Lower lobe of right lung (tissue), 2 donors: Measurements from ENCODE around the gene CPT1B. TPM values are rescaled to one million over a fixed set of nuclear protein-coding genes. Genes with fewer than 3 reads are reported as not detected.

Experiments
- ATAC-seq, 2 donors: fragments of 200-7000 bp; cut with Tn5 transposase; one replicate each; pipeline ENCODE4 v1.9.1; 2020 to 2022; ENCODE audit warnings: mild to moderate bottlenecking in 2 of 2, moderate library complexity in 2 of 2
- DNase-seq: peaks from one replicate; pipeline ENCODE4 v3.0.0-alpha.2; 2020
- H3K27ac ChIP-seq: fragments of 200-600 bp; one replicate; pipeline ENCODE4 v1.8.0; 2022
- H3K27me3 ChIP-seq: fragments of 200-600 bp; one replicate; pipeline ENCODE4 v1.8.0; 2022; ENCODE audit warnings: low read depth
- H3K36me3 ChIP-seq: fragments of 200-600 bp; one replicate; pipeline ENCODE4 v1.8.0; 2022; ENCODE audit warnings: mild to moderate bottlenecking
- H3K4me1 ChIP-seq: fragments of 200-600 bp; one replicate; pipeline ENCODE4 v1.8.0; 2022
- H3K4me3 ChIP-seq: fragments of 200-600 bp; one replicate; pipeline ENCODE4 v1.8.0; 2022; ENCODE audit warnings: mild to moderate bottlenecking
- H3K9me3 ChIP-seq: fragments of 200-600 bp; one replicate; pipeline ENCODE4 v1.8.0; 2022
- CTCF ChIP-seq: fragments of 200-600 bp; IDR thresholded peaks from one replicate; pipeline ENCODE4 v1.8.0; 2022; ENCODE audit warnings: antibody characterized with exemption, mild to moderate bottlenecking
- intact Hi-C: fragments of 100-400 bp; cut with DNase I; formaldehyde crosslinking; loops from one replicate; pipeline ENCODE4 v1.11.0; 2022
- total RNA-seq: library from RNA; stranded (reverse); fragmentation: NEBNext Ultra II Directional; extraction: Animal tissue kit (Norgen Biotek cat#: 25700); gene quantifications from one replicate; pipeline ENCODE4 v1.2.1, GENCODE V29; 2021
- donor health status: DM: no; HTN: yes; CAD: no; lungs with severe emphysema.

Gene CPT1B
- total RNA-seq, 1 donor from 2014 or later = 12.6 TPM

- Histone ChIP-seq H3K4me1 (no peaks in the 10 kb centered on the region), H3K27me3 (peaks cover 57% of the 10 kb centered on the region), H3K9me3 (no peaks in the 10 kb centered on the region), H3K27ac (no peak overlapping the region), H3K4me3 (no peak overlapping the region), H3K36me3 (no peaks in the 10 kb centered on the region)
- TF ChIP-seq CTCF = no peak
- DNase-seq (no peak), ATAC-seq (no peak)
- intact Hi-C loops = no loop called here
Observed at GRCh38 chr22:50604256-50605001, 26.2 kb upstream of the CPT1B start.

- Histone ChIP-seq H3K36me3 (no peaks in the 10 kb centered on the region), H3K27me3 (peaks cover 64% of the 10 kb centered on the region), H3K9me3 (no peaks in the 10 kb centered on the region), H3K4me1 (no peaks in the 10 kb centered on the region), H3K27ac (no peak overlapping the region), H3K4me3 (no peak overlapping the region)
- intact Hi-C loops = no loop called here
- ATAC-seq (no peak), DNase-seq (no peak)
- TF ChIP-seq CTCF = no peak
Observed at GRCh38 chr22:50603511-50604255, 25.5 kb upstream of the CPT1B start.

GRCh38 chr22:50602338-50602700 is 24.1 kb upstream of the CPT1B start:
- DNase-seq (no peak), ATAC-seq (no peak)
- Histone ChIP-seq H3K27me3 (peaks cover 70% of the 10 kb centered on the region), H3K4me1 (no peaks in the 10 kb centered on the region), H3K27ac (no peak overlapping the region), H3K9me3 (no peaks in the 10 kb centered on the region), H3K4me3 (no peak overlapping the region), H3K36me3 (no peaks in the 10 kb centered on the region)
- no peak for TF ChIP-seq CTCF
- intact Hi-C loops = no loop called here

GRCh38 chr22:50601669-50602337 is 23.6 kb upstream of the CPT1B start:
- no peak overlapping the region for H3K4me3 ChIP-seq
- H3K9me3 ChIP-seq = no peaks in the 10 kb centered on the region
- TF ChIP-seq CTCF = no peak
- H3K27ac ChIP-seq = no peak overlapping the region
- DNase-seq (no peak), ATAC-seq (no peak)
- no peaks in the 10 kb centered on the region for H3K36me3 ChIP-seq
- no peaks in the 10 kb centered on the region for H3K4me1 ChIP-seq
- H3K27me3 ChIP-seq = peaks cover 70% of the 10 kb centered on the region
- intact Hi-C loops = no loop called here

- intact Hi-C loops = no loop called here
- H3K27me3 ChIP-seq = peaks cover 70% of the 10 kb centered on the region
Observed at GRCh38 chr22:50600967-50601668, 22.9 kb upstream of the CPT1B start.

More at GRCh38 chr22:50600967-50601668, 22.9 kb upstream of the CPT1B start:
- Histone ChIP-seq H3K36me3 (no peaks in the 10 kb centered on the region), H3K9me3 (no peaks in the 10 kb centered on the region), H3K27ac (no peak overlapping the region), H3K4me1 (no peaks in the 10 kb centered on the region), H3K4me3 (peak overlapping the region; percentile 23)
- DNase-seq = no peak
- ATAC-seq = peak in 1 of 2 donors; percentile 5
- TF ChIP-seq CTCF = no peak
